Cerebellar cortex (tissue), 1 donor: ENCODE data around the gene ACTL7B.
A peak's percentile ranks its signal among the peaks of the same experiment; 100 is the strongest.
"Not testable (repeated sequence)": the region's sequence is repeated elsewhere in the genome, so short reads cannot be mapped to it uniquely, and the experiment has no call there.

ENCODE experiments used
- DNase-seq: peaks from one replicate; pipeline ENCODE4 v3.0.0-alpha.2; 2015; ENCODE audit warnings: low spot score

Gene ACTL7B

DNA sequence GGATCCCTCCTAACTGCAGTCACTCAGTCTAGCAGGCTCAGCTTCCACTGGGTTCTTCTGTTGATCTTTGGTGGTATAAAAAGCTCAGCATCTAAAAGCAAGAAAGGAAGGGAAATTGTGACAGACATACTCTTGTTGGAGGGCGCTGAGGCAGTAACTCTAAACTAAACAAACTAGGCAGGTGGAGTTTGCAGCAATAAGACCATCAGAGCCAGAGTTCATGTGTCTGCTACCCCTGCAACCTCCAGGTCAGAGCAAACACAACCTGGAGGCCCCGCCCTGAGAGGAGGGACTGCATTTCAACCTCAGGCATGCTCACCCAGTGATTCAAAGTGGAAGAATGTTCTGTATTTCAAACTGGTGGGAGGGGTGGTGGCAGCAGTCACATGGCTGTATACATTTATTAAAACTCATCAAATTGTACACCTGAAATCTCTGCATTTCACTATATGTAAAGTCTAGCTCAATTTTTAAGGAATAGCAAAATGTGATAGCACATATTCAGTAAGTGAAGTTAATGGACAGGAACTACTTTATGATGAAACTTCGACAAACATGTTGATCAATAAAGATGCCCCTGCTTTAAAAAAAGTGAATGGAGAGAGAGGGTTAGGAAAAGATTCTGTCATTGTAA, 13.4 kb upstream of the ACTL7B start:
- no peak for DNase-seq

GRCh38 chr9:108867829-108868228, 12.0 kb upstream of the ACTL7B start:
- no peak for DNase-seq

GRCh38 chr9:108867116-108867515, 11.3 kb upstream of the ACTL7B start:
- no peak for DNase-seq

DNA sequence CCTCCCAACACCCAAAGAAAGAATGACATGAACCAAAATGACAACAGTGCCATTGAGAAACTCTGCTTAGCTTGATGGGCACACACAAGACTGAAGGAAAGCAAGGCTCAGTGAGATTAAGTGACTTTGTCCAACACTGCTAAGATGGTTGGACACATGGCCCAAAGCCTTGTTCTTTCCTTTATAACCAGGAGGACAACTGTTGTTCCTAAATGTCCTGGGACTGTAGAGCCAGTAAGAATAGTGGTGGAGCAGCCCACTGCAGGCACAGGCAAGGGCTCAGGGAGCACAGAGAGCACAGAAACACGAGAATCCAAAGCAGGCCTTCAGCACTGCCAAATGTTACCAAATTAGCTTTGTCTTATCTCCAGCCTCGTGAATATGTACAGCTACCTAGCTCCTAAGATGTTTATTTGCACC, 10.2 kb upstream of the ACTL7B start:
- DNase-seq, result no peak

GRCh38 chr9:108865037-108865436, 9.3 kb upstream of the ACTL7B start:
- no peak for DNase-seq

- no peak for DNase-seq
These were observed 8.7 kb upstream of the ACTL7B start for GRCh38 chr9:108864446-108864845.

GRCh38 chr9:108863891-108864290, 8.1 kb upstream of the ACTL7B start:
- DNase-seq, result no peak

DNA sequence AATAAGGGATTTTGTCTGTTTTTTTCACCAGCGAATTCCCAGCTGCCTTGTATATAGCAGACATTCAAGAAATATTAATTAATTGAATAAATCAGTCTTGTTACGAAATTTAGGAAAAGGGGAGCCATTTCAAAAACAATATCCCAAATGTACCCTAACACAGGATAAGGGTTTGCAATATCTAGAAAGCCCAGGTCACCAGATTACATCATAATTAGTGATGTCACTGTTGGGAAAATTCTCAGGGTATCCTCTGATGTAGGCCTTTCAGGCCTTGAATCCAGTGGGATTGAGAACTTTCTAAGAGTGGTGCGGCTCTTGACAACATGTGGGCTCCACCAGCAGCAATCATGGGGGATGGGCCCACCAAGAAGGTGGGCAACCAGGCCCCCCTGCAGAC, 6.2 kb upstream of the ACTL7B start, which contains the start of gene ACTL7A:
Gene ACTL7A (plus strand): TSS at position 270 of the 400 bp plus-strand sequence. CDS start 57 bp downstream, at position 327.
- DNase-seq, result no peak

GRCh38 chr9:108861464-108861863, 5.7 kb upstream of the ACTL7B start:
- no peak for DNase-seq

DNA sequence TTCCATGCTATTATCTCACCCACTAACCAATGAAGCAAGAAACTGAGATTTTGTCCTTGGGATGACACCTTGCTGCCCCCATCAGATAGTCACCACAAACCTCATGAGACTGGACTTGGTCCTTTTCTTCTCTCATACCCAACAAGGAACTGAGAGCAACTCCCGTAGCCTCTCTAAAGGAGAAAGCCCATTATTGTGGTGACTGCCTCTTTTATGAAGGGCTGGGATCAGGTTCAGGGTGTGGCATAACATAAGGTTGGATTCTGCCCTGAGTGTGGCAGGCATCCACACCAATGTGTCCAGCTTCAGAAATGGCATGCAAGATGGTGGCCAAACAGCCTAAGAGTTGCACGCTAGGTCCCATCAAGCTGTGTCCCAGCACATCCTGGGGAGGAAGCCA, 5.0 kb upstream of the ACTL7B start:
- DNase-seq, result no peak

- DNase-seq, result no peak
These were observed 4.6 kb upstream of the ACTL7B start for GRCh38 chr9:108860354-108860753.

DNA sequence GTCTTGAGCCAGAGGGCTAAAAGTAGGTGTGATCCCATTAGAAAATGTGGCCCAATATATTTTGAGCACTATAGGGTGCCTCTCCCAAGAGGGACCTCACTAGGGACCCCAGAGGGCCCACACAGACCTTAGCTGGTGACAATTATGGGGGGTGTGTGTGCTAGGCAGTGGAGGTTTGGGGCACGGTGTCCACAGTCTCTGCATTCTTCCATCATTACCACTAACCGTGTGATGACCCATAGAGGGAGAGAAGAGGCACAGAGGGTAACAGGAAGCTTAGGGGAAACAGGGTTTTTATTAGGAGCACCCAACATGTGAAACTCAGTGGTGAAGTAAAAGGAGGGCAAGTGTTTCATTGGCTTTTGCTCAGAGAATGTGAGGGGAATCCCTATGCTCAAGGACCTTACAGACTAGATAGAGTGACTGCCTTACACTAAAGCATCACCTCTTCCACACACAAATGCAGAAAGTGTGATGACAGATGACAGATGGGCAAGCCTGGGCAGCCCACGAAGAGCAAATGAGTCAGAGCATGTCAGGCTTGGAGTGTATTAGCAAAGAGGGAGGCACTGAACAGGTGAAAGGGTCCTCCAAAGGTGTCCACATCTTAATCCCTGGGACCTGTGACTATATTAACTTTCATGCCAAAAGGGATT, 3.8 kb upstream of the ACTL7B start:
- DNase-seq, result no peak

GRCh38 chr9:108857572-108857971, 1.8 kb upstream of the ACTL7B start:
- no peak for DNase-seq

DNA sequence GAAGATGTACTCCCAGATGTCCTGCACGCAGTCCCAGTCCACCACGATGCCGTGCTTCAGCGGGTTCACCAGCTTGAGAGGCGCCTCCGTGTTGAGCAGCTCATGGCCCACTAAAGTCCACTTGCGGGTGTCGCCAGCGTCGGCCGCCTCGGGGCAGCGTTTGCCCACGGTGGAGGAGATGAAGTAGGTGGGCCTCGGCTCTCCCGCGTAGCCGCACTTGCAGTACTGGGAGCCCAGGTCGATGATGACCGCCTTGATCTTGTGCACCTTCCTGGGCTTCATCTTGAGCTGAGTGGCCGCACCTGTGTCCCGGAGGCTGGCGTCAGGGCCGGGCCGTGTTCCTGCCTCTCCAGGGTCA, 278 bp downstream of the ACTL7B start:
- DNase-seq, result no peak

DNA sequence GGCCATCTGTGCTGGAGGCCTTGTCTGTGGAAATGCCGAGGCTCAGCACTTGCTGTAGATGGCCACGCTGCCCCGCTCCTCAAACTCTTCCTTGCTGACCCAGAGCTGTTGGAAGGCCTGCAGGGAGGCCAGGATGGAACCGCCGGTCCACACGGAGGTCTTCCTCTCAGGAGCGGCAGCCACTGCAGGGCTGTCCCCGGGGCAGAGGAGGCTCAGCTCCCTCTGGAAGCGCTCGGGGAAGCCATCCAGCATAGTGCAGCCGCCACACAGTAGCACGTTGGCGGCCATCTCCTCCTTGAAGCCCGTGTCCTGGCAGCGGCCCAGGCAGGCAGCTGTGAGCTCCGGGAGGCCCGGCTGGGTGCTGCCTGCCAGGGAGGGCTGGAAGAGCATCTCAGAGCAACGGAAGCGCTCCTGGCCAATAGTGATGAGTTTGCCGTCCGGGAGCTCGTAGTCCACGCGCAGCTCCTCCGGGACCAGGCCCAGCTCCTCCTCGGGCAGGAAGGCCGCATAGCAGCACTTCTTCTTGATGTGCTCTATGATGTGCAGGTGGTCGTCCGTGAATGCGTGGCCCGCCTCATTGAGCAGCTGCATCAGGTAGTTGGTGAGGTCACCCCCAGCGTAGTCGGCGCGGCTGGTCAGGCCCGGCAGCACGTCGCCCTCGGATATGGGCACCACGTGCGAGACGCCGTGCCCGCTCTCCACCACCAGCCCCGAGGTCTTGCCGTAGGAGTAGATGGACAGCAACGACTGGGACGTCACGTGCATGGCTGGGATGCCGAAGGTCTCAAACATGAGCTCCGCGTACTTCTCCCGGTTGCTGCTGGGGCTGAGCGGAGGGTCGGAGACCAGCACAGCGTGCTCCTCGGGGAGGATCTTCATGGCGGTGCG, 901 bp downstream of the ACTL7B start:
- DNase-seq, result no peak

GRCh38 chr9:108854094-108854493, 1.7 kb downstream of the ACTL7B start:
- no peak for DNase-seq

- no peak for DNase-seq
These were observed 3.7 kb downstream of the ACTL7B start for GRCh38 chr9:108852079-108852478.

DNA sequence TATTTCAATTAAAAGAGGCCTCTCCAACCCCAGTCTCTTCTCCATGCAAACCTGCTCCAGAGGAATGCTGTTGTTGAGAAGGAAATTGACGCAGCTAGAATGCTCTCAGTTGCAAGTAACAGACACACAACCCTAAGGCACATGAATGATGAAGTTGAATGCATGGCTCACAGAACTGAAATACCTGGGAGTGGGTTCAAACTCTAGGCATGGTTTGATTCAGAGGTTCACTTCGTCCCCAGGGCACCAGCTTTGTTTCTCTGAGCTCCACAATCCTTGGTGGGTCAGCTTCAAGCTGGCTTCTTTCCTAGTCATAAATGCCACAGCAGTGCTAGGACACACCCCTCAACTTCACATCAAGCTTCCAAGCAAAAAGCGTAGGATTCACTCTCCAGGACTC, 4.6 kb downstream of the ACTL7B start:
- DNase-seq, result no peak

DNA sequence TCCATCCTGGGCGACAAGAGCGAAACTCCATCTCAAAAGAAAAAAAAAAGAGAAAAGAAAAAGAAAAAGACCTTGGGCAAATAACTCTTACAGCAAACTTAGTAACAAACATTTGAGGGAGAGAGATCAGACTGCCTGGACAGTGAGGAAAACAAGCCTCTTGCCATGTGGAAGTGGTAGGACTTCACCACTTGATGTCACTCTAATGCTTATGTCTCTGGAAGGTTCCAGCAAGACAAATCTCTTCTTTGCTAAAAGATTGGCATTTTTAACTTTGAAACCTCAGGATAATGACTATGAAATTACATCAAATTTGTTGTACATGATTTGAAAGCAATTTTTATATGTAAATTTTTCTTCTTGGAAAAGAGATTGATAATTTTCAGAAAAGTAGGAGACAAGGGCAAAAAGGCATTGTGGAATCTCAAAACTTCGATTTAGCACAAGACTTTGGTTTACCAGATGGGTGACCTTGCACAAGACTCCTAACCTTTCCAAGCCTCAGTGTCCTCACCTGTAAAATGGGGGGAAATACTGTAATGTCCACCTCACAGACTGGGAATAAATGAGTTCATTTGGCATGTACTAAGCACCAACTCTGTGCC, 5.4 kb downstream of the ACTL7B start:
- DNase-seq, result peak; percentile 19

DNA sequence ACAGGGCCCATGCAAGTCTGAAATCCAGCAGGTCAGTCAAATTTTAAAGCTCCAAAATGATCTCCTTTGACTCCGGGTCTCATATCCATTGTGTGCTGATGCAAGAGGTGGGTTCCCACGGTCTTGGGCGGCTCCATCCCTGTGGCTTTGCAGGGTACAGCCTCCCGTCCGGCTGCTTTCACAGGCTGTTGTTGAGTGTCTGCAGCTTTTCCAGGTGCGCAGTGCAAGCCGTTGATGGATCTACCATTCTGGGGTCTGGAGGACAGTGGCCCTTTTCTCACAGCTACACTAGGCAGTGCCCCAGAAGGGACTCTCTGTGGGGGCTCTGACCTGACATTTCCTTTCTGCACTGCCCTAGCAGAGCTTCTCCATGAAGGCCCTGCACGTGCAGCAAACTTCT, 7.5 kb downstream of the ACTL7B start:
- DNase-seq, result not testable (repeated sequence)

- DNase-seq, result no peak
These were observed 9.8 kb downstream of the ACTL7B start for GRCh38 chr9:108845947-108846346.

- no peak for DNase-seq
These were observed 10.3 kb downstream of the ACTL7B start for GRCh38 chr9:108845507-108845906.

DNA sequence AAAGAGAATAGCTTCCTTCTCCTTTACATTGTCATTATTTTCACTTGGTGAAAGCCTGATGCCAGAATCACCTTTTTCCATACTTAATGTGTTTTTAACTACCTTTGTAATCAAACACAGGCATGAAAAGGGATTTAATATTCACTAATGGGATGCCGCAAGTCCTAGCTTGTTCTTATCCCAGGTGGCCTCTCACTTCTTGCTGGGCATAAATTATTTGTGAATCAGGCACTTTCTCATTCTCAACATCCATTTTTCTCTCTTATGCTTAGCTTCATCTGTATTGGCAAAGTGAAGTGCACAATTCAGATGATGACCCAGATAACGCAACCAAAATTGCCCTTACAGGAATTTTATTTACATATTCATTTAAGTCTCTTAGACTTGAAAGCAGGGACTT, 10.9 kb downstream of the ACTL7B start:
- DNase-seq, result no peak
